Measurements from ENCODE around the gene GNA15.

The GNA15 gene

DNA sequence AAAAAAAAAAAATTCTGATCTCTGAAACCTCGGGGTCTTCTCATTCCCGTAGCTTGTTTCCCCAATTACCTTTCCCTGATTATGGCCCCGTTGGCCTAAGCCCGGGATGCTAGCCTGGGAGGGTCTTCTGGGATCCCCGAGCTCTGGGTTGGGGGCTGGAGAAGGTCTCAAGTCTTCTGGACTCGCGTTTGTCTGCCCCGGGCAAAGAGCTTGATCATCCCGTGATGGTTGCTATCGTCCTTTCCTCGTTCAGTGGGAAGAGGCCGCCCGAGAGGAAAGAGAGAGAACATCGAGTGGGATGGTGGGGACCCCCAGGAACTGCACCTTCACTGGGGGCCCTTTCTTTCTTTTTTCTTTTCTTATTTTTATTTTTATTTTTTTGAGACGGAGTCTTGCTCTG, 2.4 kb downstream of the GNA15 start:
- H4K20me1 ChIP-seq (ENCODE audit: insufficient read depth, low read length): no peaks in the 10 kb centered on the region
- no peaks in the 10 kb centered on the region for H3K9me3 ChIP-seq (replicated peaks; ENCODE audit: insufficient read depth, low read length)

DNA sequence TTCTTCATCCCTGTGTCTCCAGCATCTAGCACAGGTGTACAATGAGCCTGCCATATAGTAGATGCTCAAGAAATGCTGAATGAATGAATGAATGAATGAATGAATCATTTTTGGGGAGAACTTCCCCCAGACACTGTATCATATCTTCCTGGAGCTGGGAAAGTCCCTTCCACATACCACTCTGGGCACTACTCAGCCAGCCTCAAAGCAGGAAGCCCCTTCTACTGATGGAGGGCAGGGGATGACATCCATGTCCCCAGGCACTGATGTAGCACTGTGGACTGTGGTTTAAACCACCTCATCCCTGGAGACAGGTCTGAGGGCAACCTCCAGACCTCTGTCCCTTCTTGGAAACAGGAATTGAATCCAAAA, 4.8 kb downstream of the GNA15 start:
- H3K36me3 ChIP-seq (replicated peaks; ENCODE audit: insufficient read depth, low read length): no peaks in the 10 kb centered on the region
- no peak overlapping the region for H2AFZ ChIP-seq (ENCODE audit: low read length)
- H3K9ac ChIP-seq (ENCODE audit: low read length): no peak overlapping the region
- no peak overlapping the region for H3K4me3 ChIP-seq (ENCODE audit: low read length)
- H3K9me2 ChIP-seq (replicated peaks; ENCODE audit: insufficient read depth, low read length): no peaks in the 10 kb centered on the region
- H4K20me1 ChIP-seq (ENCODE audit: insufficient read depth, low read length): no peaks in the 10 kb centered on the region
- H3F3A ChIP-seq (ENCODE audit: insufficient read depth, low read length): no peaks in the 10 kb centered on the region
- no peak for DNase-seq
- peaks cover 79% of the 10 kb centered on the region for H3K27me3 ChIP-seq (replicated peaks; ENCODE audit: insufficient read depth, low read length)
- H3K4me1 ChIP-seq (ENCODE audit: low read length): no peaks in the 10 kb centered on the region
- H3K79me2 ChIP-seq (ENCODE audit: low read length): no peaks in the 10 kb centered on the region
- no peak overlapping the region for H3K27ac ChIP-seq (ENCODE audit: low read length)
- H3K4me2 ChIP-seq (ENCODE audit: low read depth, low read length): no peak overlapping the region
- no peaks in the 10 kb centered on the region for H3K9me3 ChIP-seq (replicated peaks; ENCODE audit: insufficient read depth, low read length)
- TF ChIP-seq, protein P1, sequence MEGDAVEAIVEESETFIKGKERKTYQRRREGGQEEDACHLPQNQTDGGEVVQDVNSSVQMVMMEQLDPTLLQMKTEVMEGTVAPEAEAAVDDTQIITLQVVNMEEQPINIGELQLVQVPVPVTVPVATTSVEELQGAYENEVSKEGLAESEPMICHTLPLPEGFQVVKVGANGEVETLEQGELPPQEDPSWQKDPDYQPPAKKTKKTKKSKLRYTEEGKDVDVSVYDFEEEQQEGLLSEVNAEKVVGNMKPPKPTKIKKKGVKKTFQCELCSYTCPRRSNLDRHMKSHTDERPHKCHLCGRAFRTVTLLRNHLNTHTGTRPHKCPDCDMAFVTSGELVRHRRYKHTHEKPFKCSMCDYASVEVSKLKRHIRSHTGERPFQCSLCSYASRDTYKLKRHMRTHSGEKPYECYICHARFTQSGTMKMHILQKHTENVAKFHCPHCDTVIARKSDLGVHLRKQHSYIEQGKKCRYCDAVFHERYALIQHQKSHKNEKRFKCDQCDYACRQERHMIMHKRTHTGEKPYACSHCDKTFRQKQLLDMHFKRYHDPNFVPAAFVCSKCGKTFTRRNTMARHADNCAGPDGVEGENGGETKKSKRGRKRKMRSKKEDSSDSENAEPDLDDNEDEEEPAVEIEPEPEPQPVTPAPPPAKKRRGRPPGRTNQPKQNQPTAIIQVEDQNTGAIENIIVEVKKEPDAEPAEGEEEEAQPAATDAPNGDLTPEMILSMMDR (IDR thresholded peaks at IDR 0.05; ENCODE audit: low read length): no peak
- TF ChIP-seq EZH2phosphoT487 (IDR thresholded peaks at IDR 0.05; ENCODE audit: low read length) (no peak), EZH2 (optimal IDR thresholded peaks at IDR 0.05; ENCODE audit: low read depth, low read length) (no peak)

More for the DNA sequence above, 2.4 kb downstream of the GNA15 start:
- peaks cover 87% of the 10 kb centered on the region for H3K27me3 ChIP-seq (replicated peaks; ENCODE audit: insufficient read depth, low read length)
- H3K9ac ChIP-seq (ENCODE audit: low read length): no peak overlapping the region
- no peaks in the 10 kb centered on the region for H3K79me2 ChIP-seq (ENCODE audit: low read length)
- H3K36me3 ChIP-seq (replicated peaks; ENCODE audit: insufficient read depth, low read length): no peaks in the 10 kb centered on the region
- H3K4me3 ChIP-seq (ENCODE audit: low read length): no peak overlapping the region
- no peaks in the 10 kb centered on the region for H3F3A ChIP-seq (ENCODE audit: insufficient read depth, low read length)
- no peak overlapping the region for H3K4me2 ChIP-seq (ENCODE audit: low read depth, low read length)
- H3K9me2 ChIP-seq (replicated peaks; ENCODE audit: insufficient read depth, low read length): no peaks in the 10 kb centered on the region
- no peaks in the 10 kb centered on the region for H3K4me1 ChIP-seq (ENCODE audit: low read length)
- TF ChIP-seq, protein P1 (IDR thresholded peaks at IDR 0.05; ENCODE audit: low read length): no peak
- no peak for TF ChIP-seq EZH2phosphoT487 (IDR thresholded peaks at IDR 0.05; ENCODE audit: low read length)
- TF ChIP-seq EZH2 (optimal IDR thresholded peaks at IDR 0.05; ENCODE audit: low read depth, low read length): no peak
- no peak overlapping the region for H3K27ac ChIP-seq (ENCODE audit: low read length)
- no peak overlapping the region for H2AFZ ChIP-seq (ENCODE audit: low read length)
- DNase-seq: no peak

DNA sequence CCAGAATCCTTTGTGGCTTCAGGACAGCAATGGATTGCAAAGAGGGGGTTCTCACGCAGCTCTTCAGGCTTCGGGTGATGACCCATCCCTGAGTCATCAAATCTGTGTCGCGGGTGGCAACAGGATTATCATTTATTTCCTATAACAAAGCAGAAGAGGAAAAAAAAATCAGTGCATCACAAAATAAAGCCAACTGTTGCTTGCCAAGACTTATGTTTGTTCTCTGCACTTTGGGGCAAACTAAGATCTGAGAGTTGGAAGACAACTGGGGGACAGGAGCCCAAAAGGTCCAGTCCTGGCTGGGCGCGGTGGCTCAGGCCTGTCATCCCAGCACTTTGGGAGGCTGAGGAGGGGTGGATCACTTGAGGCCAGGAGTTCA, 6.4 kb downstream of the GNA15 start:
- Histone ChIP-seq H3K4me2 (ENCODE audit: low read depth, low read length) (no peak overlapping the region), H3F3A (ENCODE audit: insufficient read depth, low read length) (no peaks in the 10 kb centered on the region), H3K4me1 (ENCODE audit: low read length) (no peaks in the 10 kb centered on the region), H3K9me2 (replicated peaks; ENCODE audit: insufficient read depth, low read length) (no peaks in the 10 kb centered on the region), H2AFZ (ENCODE audit: low read length) (no peak overlapping the region), H3K79me2 (ENCODE audit: low read length) (no peaks in the 10 kb centered on the region), H3K9me3 (replicated peaks; ENCODE audit: insufficient read depth, low read length) (no peaks in the 10 kb centered on the region), H3K4me3 (ENCODE audit: low read length) (no peak overlapping the region), H4K20me1 (ENCODE audit: insufficient read depth, low read length) (no peaks in the 10 kb centered on the region), H3K36me3 (replicated peaks; ENCODE audit: insufficient read depth, low read length) (no peaks in the 10 kb centered on the region), H3K9ac (ENCODE audit: low read length) (no peak overlapping the region), H3K27me3 (replicated peaks; ENCODE audit: insufficient read depth, low read length) (peaks cover 72% of the 10 kb centered on the region), H3K27ac (ENCODE audit: low read length) (no peak overlapping the region)
- DNase-seq: no peak
- TF ChIP-seq EZH2phosphoT487 (IDR thresholded peaks at IDR 0.05; ENCODE audit: low read length) (no peak), EZH2 (optimal IDR thresholded peaks at IDR 0.05; ENCODE audit: low read depth, low read length) (no peak)
- TF ChIP-seq, protein P1 (IDR thresholded peaks at IDR 0.05; ENCODE audit: low read length): no peak
